Progenitor cell of endocrine pancreas (in vitro differentiated cells): ENCODE results near the gene SMCO2. TPM values are rescaled to one million over a fixed set of nuclear protein-coding genes. Genes with fewer than 3 reads are reported as not detected.
A peak's percentile ranks its signal among the peaks of the same experiment; 100 is the strongest.

Source experiments
- DNase-seq: peaks from one replicate; pipeline ENCODE4 v3.0.0; 2021; ENCODE audit warnings: low spot score; ENCODE audit not compliant: unreplicated experiment
- H3K27ac Mint-ChIP-seq: 2 replicates; pipeline ENCODE4 v1.8.0; 2021; ENCODE audit warnings: mild to moderate bottlenecking, moderate library complexity, mixed read lengths
- H3K27me3 Mint-ChIP-seq: 2 replicates; pipeline ENCODE4 v1.8.0; 2021; ENCODE audit warnings: mixed read lengths
- H3K36me3 Mint-ChIP-seq: 2 replicates; pipeline ENCODE4 v1.8.0; 2022; ENCODE audit warnings: mixed read lengths; ENCODE audit not compliant: insufficient read depth
- H3K4me1 Mint-ChIP-seq: 2 replicates; pipeline ENCODE4 v1.8.0; 2021; ENCODE audit warnings: low read depth, mixed read lengths
- H3K4me3 Mint-ChIP-seq: 2 replicates; pipeline ENCODE4 v1.8.0; 2021; ENCODE audit warnings: low read depth, mild to moderate bottlenecking, moderate library complexity, mixed read lengths
- H3K9me3 Mint-ChIP-seq: 2 replicates; pipeline ENCODE4 v1.8.0; 2021; ENCODE audit warnings: low read depth, mixed read lengths
- total RNA-seq: library from RNA; stranded (reverse); gene quantifications from 2 replicates; pipeline ENCODE4 v1.2.1, GENCODE V29; 2021
- TF ChIP-seq, protein P1 (sequence below): fragments of 200-600 bp; sonication (generic); IDR thresholded peaks from one replicate; pipeline ENCODE4 v1.5.0; 2021; ENCODE audit warnings: antibody characterized with exemption, mild to moderate bottlenecking; ENCODE audit not compliant: unreplicated experiment

Gene SMCO2
- total RNA-seq, 1 donor from 2014 or later, result 1.4 TPM

DNA sequence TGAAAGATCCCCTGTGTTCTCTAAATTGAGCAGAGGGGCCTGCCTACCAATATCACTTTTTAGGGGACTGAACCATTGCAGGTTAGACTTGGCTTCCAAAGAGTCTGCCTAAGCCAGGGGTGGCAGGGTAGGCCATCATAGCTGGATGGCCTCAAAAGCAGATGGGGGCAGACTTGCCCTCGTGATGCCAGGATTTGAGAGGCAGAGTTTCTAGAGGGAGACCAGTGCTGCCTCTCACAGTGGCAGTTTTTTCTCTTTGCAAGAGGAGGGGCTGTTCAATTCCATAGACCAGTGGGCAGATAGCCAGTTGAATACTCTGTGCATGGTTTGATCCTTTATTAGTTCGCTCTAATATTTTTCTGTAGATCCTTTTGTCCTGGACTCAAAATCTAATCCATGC lies 23.8 kb upstream of the SMCO2 start:
- Mint-ChIP-seq H3K27ac (no peak overlapping the region), H3K36me3 (peaks cover 22% of the 10 kb centered on the region), H3K4me3 (no peak overlapping the region), H3K9me3 (no peaks in the 10 kb centered on the region), H3K4me1 (no peaks in the 10 kb centered on the region), H3K27me3 (no peaks in the 10 kb centered on the region)
- TF ChIP-seq, protein P1, sequence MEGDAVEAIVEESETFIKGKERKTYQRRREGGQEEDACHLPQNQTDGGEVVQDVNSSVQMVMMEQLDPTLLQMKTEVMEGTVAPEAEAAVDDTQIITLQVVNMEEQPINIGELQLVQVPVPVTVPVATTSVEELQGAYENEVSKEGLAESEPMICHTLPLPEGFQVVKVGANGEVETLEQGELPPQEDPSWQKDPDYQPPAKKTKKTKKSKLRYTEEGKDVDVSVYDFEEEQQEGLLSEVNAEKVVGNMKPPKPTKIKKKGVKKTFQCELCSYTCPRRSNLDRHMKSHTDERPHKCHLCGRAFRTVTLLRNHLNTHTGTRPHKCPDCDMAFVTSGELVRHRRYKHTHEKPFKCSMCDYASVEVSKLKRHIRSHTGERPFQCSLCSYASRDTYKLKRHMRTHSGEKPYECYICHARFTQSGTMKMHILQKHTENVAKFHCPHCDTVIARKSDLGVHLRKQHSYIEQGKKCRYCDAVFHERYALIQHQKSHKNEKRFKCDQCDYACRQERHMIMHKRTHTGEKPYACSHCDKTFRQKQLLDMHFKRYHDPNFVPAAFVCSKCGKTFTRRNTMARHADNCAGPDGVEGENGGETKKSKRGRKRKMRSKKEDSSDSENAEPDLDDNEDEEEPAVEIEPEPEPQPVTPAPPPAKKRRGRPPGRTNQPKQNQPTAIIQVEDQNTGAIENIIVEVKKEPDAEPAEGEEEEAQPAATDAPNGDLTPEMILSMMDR, result no peak
- DNase-seq, result no peak

DNA sequence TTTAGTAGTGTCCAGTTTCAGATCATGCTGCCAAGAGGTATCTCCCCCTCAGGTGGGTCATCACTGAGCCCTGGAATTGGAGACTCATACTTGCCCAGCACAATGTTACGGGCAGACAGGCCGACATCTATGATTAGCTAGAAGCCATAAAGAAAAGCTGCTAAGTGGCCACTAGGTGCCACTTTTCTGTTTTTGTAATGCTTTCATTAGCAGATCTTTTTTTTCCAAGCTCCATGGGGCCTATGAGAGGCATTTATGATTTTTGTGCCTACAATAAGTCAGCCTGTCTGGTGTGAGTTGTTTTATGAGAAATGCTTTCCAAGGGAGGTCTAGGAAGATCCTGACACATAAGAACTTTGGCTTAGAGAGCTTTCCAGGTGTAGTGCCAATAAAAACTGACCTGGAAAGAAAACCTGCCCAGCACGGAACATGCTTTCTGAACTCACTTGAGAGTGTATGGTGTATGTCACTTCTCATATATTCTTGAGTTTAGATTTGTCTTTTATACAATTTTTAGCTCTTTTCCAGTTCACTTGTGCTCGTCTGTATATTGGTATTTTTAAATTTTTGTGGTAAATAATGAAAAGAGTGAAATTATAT lies 21.8 kb upstream of the SMCO2 start:
- Mint-ChIP-seq H3K27ac (no peak overlapping the region), H3K27me3 (no peaks in the 10 kb centered on the region), H3K4me1 (no peaks in the 10 kb centered on the region), H3K4me3 (no peak overlapping the region), H3K36me3 (peaks cover 11% of the 10 kb centered on the region), H3K9me3 (no peaks in the 10 kb centered on the region)
- no peak for DNase-seq
- TF ChIP-seq, protein P1, result peak; percentile 73

DNA sequence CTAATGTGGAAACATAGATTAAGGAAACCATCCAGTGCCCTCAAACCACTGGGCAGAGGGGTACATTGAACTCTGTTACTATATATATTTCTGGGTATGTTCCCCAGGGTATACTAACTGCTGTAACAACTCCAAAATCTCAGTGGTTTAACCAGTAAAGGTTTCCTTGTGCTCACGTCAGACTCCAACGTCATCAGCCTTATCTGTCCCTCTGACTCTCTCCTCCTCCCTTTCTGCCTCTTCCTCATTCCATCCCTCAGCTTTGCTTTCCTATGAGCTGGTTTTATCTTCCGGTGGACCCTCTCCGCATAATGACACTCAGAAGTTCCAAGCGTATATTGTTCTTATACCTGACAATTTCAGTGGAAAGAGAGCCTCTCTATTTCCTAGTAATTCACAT lies 21.2 kb upstream of the SMCO2 start:
- Mint-ChIP-seq H3K4me1 (no peaks in the 10 kb centered on the region), H3K9me3 (no peaks in the 10 kb centered on the region), H3K27ac (no peak overlapping the region), H3K4me3 (no peak overlapping the region), H3K27me3 (no peaks in the 10 kb centered on the region), H3K36me3 (peaks cover 6% of the 10 kb centered on the region)
- no peak for DNase-seq
- TF ChIP-seq, protein P1, result no peak

DNA sequence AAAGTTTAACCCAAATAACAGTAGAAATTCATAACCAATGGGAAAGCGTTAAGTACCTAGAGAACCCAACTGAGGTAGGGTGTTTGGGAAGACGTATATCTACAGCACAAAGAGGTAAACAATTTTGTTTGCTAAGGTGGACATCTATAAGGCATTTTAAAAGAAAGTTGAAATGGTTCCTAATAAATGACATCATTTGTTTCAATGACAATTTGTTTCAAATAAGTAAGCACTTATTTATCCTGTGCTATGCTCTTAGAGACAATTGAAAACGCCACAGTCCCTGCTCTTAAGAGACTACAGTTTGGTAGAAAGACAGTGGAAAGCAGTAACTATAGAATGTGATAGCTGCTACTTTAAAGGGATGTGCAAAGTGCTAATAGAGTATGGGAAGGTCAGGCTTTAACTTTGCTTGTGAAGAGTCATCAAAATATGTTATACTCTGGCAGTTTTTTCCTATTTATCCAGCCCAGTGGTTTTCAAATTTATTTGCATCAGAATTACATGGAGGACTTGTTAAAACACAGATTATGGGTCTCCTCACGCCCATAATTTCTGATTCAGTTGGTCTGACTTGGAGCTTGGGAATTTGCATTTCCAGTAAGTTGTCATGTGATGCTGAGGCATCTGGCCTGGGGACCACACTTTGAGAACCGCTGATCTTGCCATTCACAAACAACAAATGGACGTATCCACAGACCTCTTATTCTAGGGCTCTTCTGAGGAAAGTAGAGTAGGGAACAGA lies 19.6 kb upstream of the SMCO2 start:
- DNase-seq, result no peak
- Mint-ChIP-seq H3K27ac (no peak overlapping the region), H3K36me3 (peaks cover 7% of the 10 kb centered on the region), H3K27me3 (no peaks in the 10 kb centered on the region), H3K9me3 (peaks cover 7% of the 10 kb centered on the region), H3K4me3 (no peak overlapping the region), H3K4me1 (no peaks in the 10 kb centered on the region)
- TF ChIP-seq, protein P1, result no peak

DNA sequence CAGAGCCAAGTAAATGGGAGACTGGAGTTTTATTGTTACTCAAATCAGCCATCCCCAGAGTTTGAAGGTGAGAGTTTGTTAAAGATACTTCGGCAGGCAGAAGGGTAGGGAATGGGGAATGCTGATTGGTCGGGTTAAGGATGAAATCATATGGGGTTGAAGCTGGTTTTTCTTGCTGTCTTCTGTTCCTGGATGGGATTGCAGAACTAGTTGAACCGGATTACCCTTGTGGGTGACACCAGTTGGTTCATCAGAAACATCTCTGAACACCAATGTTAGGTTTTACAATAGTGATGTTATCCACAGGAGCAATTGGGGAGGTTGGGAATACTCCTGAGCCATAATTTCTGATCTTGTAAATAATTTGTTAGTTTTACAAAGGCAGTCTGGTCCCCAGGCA lies 18.7 kb upstream of the SMCO2 start:
- H3K27me3 Mint-ChIP-seq, result no peaks in the 10 kb centered on the region
- no peak overlapping the region for H3K4me3 Mint-ChIP-seq
- TF ChIP-seq, protein P1, result no peak
- H3K4me1 Mint-ChIP-seq, result no peaks in the 10 kb centered on the region
- peaks cover 7% of the 10 kb centered on the region for H3K36me3 Mint-ChIP-seq
- H3K9me3 Mint-ChIP-seq, result peaks cover 8% of the 10 kb centered on the region
- no peak overlapping the region for H3K27ac Mint-ChIP-seq
- no peak for DNase-seq
